Measurements from ENCODE around the gene CLK3. TPM values are rescaled to one million over a fixed set of nuclear protein-coding genes. Genes with fewer than 3 reads are reported as not detected.
A peak's percentile ranks its signal among the peaks of the same experiment; 100 is the strongest.

Gene CLK3
- total RNA-seq, 1 donor from 2014 or later, result 107 TPM

DNA sequence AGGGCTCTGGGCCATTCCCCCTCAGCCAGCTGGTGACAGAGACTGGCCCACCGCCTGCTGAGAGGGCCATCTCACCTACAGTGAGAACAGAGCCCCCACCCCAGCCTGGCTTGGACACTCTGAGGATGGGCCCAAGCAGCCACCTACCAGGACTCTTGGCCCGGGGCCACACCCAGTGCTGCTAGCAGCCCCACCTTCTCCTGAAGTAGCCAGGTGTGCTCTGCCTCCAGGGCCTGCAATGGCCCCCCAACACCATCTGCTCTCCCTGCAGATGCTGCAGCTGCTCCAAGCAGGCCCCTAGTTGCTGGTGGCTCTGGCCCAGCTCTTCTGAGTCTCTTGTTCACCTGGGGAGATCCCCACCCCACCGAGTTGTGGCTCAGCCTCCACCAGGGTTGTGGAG is 6.8 kb upstream of the CLK3 start:
- no peak for DNase-seq (ENCODE audit: low spot score)
- Mint-ChIP-seq H3K9me3 (no peaks in the 10 kb centered on the region), H3K36me3 (ENCODE audit: low read depth) (no peaks in the 10 kb centered on the region), H3K4me1 (ENCODE audit: low read depth) (peaks cover 8% of the 10 kb centered on the region), H3K4me3 (no peak overlapping the region), H3K27me3 (ENCODE audit: insufficient read depth) (peaks cover 5% of the 10 kb centered on the region), H3K27ac (no peak overlapping the region)
- intact Hi-C loops (cut with micrococcal nuclease), result no loop called here

- H3K9me3 Mint-ChIP-seq, result no peaks in the 10 kb centered on the region
- peaks cover 5% of the 10 kb centered on the region for H3K27me3 Mint-ChIP-seq (ENCODE audit: insufficient read depth)
- H3K27ac Mint-ChIP-seq, result no peak overlapping the region
- peaks cover 8% of the 10 kb centered on the region for H3K4me1 Mint-ChIP-seq (ENCODE audit: low read depth)
- no peak overlapping the region for H3K4me3 Mint-ChIP-seq
- DNase-seq (ENCODE audit: low spot score), result no peak
- H3K36me3 Mint-ChIP-seq (ENCODE audit: low read depth), result no peaks in the 10 kb centered on the region
- intact Hi-C loops (cut with micrococcal nuclease), result loop anchor here (10.0 kb wide), 1 partner anchor 615 kb away; the partner anchor contains the start of genes PML and STOML1
These were observed 5.7 kb upstream of the CLK3 start for GRCh38 chr15:74609938-74610301.

DNA sequence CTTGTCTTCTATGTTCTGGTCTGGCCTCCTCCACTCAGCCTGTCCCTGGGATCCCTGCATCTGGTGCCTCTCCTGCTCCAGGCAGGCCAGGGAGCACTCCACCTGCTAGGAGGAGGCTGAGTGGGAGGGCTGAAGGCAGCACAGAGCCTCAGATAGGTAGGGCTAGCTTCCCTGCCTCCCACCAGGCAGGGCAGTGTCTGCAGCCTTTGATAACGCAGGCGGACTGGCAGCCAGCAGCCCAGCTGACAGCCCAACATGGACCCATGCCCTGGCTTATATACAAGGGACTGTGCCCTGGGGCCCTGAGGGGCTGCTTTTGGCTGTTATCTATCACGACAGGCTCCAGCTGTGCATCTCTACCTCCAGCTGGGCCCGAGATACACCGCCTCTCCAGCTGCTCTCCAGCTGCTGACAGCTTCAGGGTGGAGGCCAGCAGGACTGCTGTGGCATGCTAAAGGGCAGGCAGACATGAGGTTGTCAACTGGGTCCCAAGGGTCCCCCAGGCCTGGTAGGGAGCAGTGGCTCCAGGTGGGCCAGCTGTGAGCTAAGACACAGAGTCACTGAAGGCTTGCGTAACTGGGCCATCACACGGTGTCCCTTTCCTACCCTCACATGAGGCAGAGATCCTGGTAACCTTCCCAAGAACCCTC is 5.2 kb upstream of the CLK3 start:
- DNase-seq (ENCODE audit: low spot score), result no peak
- intact Hi-C loops (cut with micrococcal nuclease), result loop anchor here (10.0 kb wide), 1 partner anchor 616 kb away; the partner anchor contains the start of genes PML and STOML1
- no peak overlapping the region for H3K27ac Mint-ChIP-seq
- H3K36me3 Mint-ChIP-seq (ENCODE audit: low read depth), result no peaks in the 10 kb centered on the region
- H3K4me3 Mint-ChIP-seq, result no peak overlapping the region
- H3K27me3 Mint-ChIP-seq (ENCODE audit: insufficient read depth), result peaks cover 5% of the 10 kb centered on the region
- no peaks in the 10 kb centered on the region for H3K9me3 Mint-ChIP-seq
- H3K4me1 Mint-ChIP-seq (ENCODE audit: low read depth), result peaks cover 4% of the 10 kb centered on the region

GRCh38 chr15:74611341-74611740 is 4.3 kb upstream of the CLK3 start:
- no peak overlapping the region for H3K4me3 Mint-ChIP-seq
- no peaks in the 10 kb centered on the region for H3K9me3 Mint-ChIP-seq
- intact Hi-C loops (cut with micrococcal nuclease), result loop anchor here (10.0 kb wide), 1 partner anchor 617 kb away; the partner anchor contains the start of genes PML and STOML1
- no peak for DNase-seq (ENCODE audit: low spot score)
- no peak overlapping the region for H3K27ac Mint-ChIP-seq
- no peaks in the 10 kb centered on the region for H3K36me3 Mint-ChIP-seq (ENCODE audit: low read depth)
- H3K4me1 Mint-ChIP-seq (ENCODE audit: low read depth), result peaks cover under 1% of the 10 kb centered on the region
- H3K27me3 Mint-ChIP-seq (ENCODE audit: insufficient read depth), result peaks cover 5% of the 10 kb centered on the region

- intact Hi-C loops (cut with micrococcal nuclease), result loop anchor here (10.0 kb wide), 1 partner anchor 617 kb away; the partner anchor contains the start of genes PML and STOML1
- H3K27me3 Mint-ChIP-seq (ENCODE audit: insufficient read depth), result peaks cover 5% of the 10 kb centered on the region
- H3K4me1 Mint-ChIP-seq (ENCODE audit: low read depth), result peaks cover 5% of the 10 kb centered on the region
- H3K27ac Mint-ChIP-seq, result no peak overlapping the region
- H3K36me3 Mint-ChIP-seq (ENCODE audit: low read depth), result no peaks in the 10 kb centered on the region
- DNase-seq (ENCODE audit: low spot score), result no peak
- H3K9me3 Mint-ChIP-seq, result no peaks in the 10 kb centered on the region
- H3K4me3 Mint-ChIP-seq, result no peak overlapping the region
These were observed 3.8 kb upstream of the CLK3 start for GRCh38 chr15:74611834-74612233.

GRCh38 chr15:74612677-74613076 is 3.0 kb upstream of the CLK3 start:
- intact Hi-C loops (cut with micrococcal nuclease), result loop anchor here (10.0 kb wide), 1 partner anchor 618 kb away; the partner anchor contains the start of genes PML and STOML1
- H3K4me3 Mint-ChIP-seq, result peak overlapping the region; percentile 67
- peaks cover 5% of the 10 kb centered on the region for H3K27me3 Mint-ChIP-seq (ENCODE audit: insufficient read depth)
- H3K27ac Mint-ChIP-seq, result peak overlapping the region; percentile 68
- peaks cover 13% of the 10 kb centered on the region for H3K4me1 Mint-ChIP-seq (ENCODE audit: low read depth)
- H3K36me3 Mint-ChIP-seq (ENCODE audit: low read depth), result peaks cover 6% of the 10 kb centered on the region
- no peaks in the 10 kb centered on the region for H3K9me3 Mint-ChIP-seq
- no peak for DNase-seq (ENCODE audit: low spot score)

- Mint-ChIP-seq H3K9me3 (no peaks in the 10 kb centered on the region), H3K4me1 (ENCODE audit: low read depth) (peaks cover 19% of the 10 kb centered on the region), H3K4me3 (peak overlapping the region; percentile 67), H3K36me3 (ENCODE audit: low read depth) (peaks cover 7% of the 10 kb centered on the region), H3K27me3 (ENCODE audit: insufficient read depth) (peaks cover 5% of the 10 kb centered on the region), H3K27ac (peak overlapping the region; percentile 68)
- intact Hi-C loops (cut with micrococcal nuclease), result loop anchor here (10.0 kb wide), 1 partner anchor 619 kb away; the partner anchor contains the start of genes PML and STOML1
- DNase-seq (ENCODE audit: low spot score), result no peak
These were observed 2.3 kb upstream of the CLK3 start for GRCh38 chr15:74613089-74613952.

- H3K9me3 Mint-ChIP-seq, result no peaks in the 10 kb centered on the region
- intact Hi-C loops (cut with micrococcal nuclease), result loop anchor here (1.0 to 10.0 kb wide), 4 partner anchors 16 to 837 kb away; partner anchors contain the start of genes PML, SIN3A and STOML1
These were observed 1.5 kb upstream of the CLK3 start for GRCh38 chr15:74613953-74614743.

DNA sequence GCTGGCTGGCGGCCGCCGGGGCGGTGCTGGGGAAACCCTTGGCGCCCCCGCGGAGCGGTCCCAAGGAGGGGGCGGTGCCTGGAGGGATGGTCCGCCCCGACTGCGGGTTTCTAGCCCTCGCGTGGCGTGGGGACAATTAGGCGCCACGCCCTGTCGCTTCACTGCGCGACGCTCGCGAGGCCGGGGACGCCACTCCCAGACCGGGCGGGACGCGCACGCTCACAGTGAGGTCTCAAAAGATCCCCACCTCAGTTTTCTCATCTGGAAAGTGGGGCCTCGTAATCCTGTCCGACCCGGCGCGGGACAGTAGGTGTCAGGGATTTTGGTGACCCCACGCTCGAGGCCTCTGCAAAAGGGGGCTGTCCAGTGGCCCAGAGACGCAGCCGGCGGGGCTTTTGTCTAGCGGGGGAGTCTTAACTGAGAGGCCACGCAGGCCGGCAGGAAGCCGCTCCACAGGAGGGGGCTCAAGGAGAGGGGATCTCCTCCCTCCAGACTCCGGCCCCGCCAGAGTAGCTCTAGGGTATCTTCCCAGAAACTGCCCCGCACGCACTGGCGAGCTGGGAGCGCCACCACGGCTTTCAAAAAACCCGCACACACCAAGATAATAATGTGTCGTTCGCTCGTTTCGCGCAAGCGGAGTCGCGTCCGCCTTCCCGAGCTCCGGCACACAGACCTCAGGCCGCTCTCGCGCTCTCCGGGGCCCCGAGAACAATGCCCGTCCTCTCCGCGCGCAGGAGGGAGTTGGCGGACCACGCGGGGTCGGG is 710 bp upstream of the CLK3 start:
- peaks cover 9% of the 10 kb centered on the region for H3K36me3 Mint-ChIP-seq (ENCODE audit: low read depth)
- peak; percentile 88 for DNase-seq (ENCODE audit: low spot score)
- H3K4me3 Mint-ChIP-seq, result peak overlapping the region; percentile 93
- H3K4me1 Mint-ChIP-seq (ENCODE audit: low read depth), result peaks cover 27% of the 10 kb centered on the region
- no peaks in the 10 kb centered on the region for H3K9me3 Mint-ChIP-seq
- intact Hi-C loops (cut with micrococcal nuclease), result loop anchor here (1.0 to 10.0 kb wide), 10 partner anchors 17 to 836 kb away; partner anchors contain the start of genes COX5A, CSK, EDC3 and PML
- H3K27ac Mint-ChIP-seq, result peak overlapping the region; percentile 95
- peaks cover 5% of the 10 kb centered on the region for H3K27me3 Mint-ChIP-seq (ENCODE audit: insufficient read depth)

More at GRCh38 chr15:74613953-74614743, 1.5 kb upstream of the CLK3 start:
- H3K36me3 Mint-ChIP-seq (ENCODE audit: low read depth), result peaks cover 7% of the 10 kb centered on the region
- H3K27ac Mint-ChIP-seq, result peak overlapping the region; percentile 29
- peaks cover 5% of the 10 kb centered on the region for H3K27me3 Mint-ChIP-seq (ENCODE audit: insufficient read depth)
- H3K4me1 Mint-ChIP-seq (ENCODE audit: low read depth), result peaks cover 19% of the 10 kb centered on the region
- DNase-seq (ENCODE audit: low spot score), result no peak
- peak overlapping the region; percentile 67 for H3K4me3 Mint-ChIP-seq

DNA sequence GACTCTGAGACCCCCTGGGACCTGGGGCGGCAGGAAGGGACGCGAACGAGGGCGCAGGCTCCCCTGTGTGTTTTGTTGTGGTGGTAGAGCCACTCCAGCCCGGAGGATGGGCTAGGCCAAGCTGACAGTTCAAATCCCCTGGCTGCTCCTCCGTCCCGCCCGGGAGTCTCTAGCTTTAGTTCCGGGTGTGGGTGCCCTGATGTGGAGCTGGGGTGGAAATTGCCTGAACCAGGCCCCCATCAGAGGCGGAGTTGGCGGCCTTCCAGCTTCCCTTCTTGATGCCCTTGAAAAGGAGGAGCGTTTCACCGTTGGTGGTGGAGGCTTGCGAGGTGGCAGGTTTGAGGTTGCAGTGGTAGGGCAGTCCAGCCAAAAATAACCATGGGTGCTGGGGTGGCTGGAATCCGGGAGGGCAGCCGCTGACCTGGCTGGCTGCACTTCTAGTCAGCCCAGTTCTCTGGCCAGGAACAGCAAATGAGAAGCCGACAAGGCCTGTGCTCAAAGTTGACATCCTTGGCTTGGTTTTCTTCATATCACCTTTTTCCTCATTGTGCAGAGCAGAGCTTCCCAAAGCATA is 817 bp downstream of the CLK3 start:
- Mint-ChIP-seq H3K9me3 (no peaks in the 10 kb centered on the region), H3K4me1 (ENCODE audit: low read depth) (peaks cover 40% of the 10 kb centered on the region), H3K36me3 (ENCODE audit: low read depth) (peaks cover 19% of the 10 kb centered on the region), H3K27ac (peak overlapping the region; percentile 86), H3K27me3 (ENCODE audit: insufficient read depth) (peaks cover 5% of the 10 kb centered on the region), H3K4me3 (peak overlapping the region; percentile 93)
- intact Hi-C loops (cut with micrococcal nuclease), result loop anchor here (5.0 to 10.0 kb wide), 3 partner anchors 166 to 622 kb away; partner anchors contain the start of genes COX5A, CSK, PML and STOML1
- peak; percentile 34 for DNase-seq (ENCODE audit: low spot score)

DNA sequence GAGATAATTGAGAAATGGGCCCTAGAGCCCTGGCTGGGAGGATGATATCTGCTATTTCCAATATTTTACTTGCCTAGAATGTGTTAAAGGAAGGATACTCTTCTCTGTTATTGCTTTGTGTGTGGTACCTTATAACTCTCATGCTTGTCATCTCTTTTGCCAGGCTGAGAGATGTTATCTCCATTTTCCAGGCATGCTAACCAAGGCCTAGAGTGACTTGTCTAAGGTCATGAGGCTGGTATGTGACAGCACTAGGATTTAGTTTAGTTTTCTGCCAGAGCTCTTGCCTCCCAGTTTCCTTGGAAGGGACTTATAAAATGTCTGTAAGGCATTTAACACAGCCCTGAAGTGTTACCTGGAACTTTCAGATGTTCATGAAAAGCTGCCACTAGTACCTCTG is 1.4 kb downstream of the CLK3 start:
- Mint-ChIP-seq H3K4me3 (peak overlapping the region; percentile 93), H3K27ac (peak overlapping the region; percentile 86), H3K4me1 (ENCODE audit: low read depth) (peaks cover 40% of the 10 kb centered on the region), H3K36me3 (ENCODE audit: low read depth) (peaks cover 23% of the 10 kb centered on the region), H3K27me3 (ENCODE audit: insufficient read depth) (peaks cover 5% of the 10 kb centered on the region), H3K9me3 (no peaks in the 10 kb centered on the region)
- intact Hi-C loops (cut with micrococcal nuclease), result loop anchor here (5.0 to 10.0 kb wide), 3 partner anchors 165 to 622 kb away; partner anchors contain the start of genes COX5A, CSK, PML and STOML1
- no peak for DNase-seq (ENCODE audit: low spot score)

Data from activated T-helper 1 cell treated with anti-CD3 and anti-CD28 coated beads, Interleukin-12 subunit alpha, Interleukin-12 subunit beta, Interleukin-2, Interleukin-4 antibody, amounts not matched to agents 30 ng/mL and 10 ng/mL and 1 ng/mL, durations not matched to agents 14 hours and 24 hours and 36 hours (primary cell).